WTC11 (cell line): ENCODE results near the gene UAP1L1. TPM values are rescaled to one million over a fixed set of nuclear protein-coding genes. Genes with fewer than 3 reads are reported as not detected.

Experiments
- CBFB ChIP-seq: sonication (generic); formaldehyde crosslinking; IDR thresholded peaks from 2 replicates; pipeline ENCODE4 v1.8.1; 2022; ENCODE audit warnings: mild to moderate bottlenecking, low read depth, missing genetic modification reagents
- CREM ChIP-seq: sonication (generic); formaldehyde crosslinking; IDR thresholded peaks from 2 replicates; pipeline ENCODE4 v1.8.1; 2022; ENCODE audit warnings: mild to moderate bottlenecking, missing genetic modification reagents, moderate library complexity
- ETV6 ChIP-seq: sonication (generic); formaldehyde crosslinking; IDR thresholded peaks from 2 replicates; pipeline ENCODE4 v1.8.1; 2022; ENCODE audit warnings: mild to moderate bottlenecking, missing genetic modification reagents
- FOXJ3 ChIP-seq: sonication (generic); formaldehyde crosslinking; IDR thresholded peaks from 2 replicates; pipeline ENCODE4 v1.9.0; 2021; ENCODE audit warnings: missing genetic modification reagents, mild to moderate bottlenecking, borderline replicate concordance
- FOXK1 ChIP-seq: sonication (generic); formaldehyde crosslinking; IDR thresholded peaks from 2 replicates; pipeline ENCODE4 v1.8.0; 2022; ENCODE audit warnings: mild to moderate bottlenecking, moderate library complexity, missing genetic modification reagents
- FOXP1 ChIP-seq: sonication (generic); formaldehyde crosslinking; IDR thresholded peaks from 2 replicates; pipeline ENCODE4 v1.8.0; 2022; ENCODE audit warnings: missing genetic modification reagents, mild to moderate bottlenecking, moderate library complexity, borderline replicate concordance
- GABPB1 ChIP-seq: sonication (generic); formaldehyde crosslinking; IDR thresholded peaks from 2 replicates; pipeline ENCODE4 v1.8.1; 2023; ENCODE audit warnings: mild to moderate bottlenecking, missing genetic modification reagents
- GTF2I ChIP-seq: fragments of 250-450 bp; sonication (Bioruptor Pico); conservative IDR thresholded peaks from 2 replicates; pipeline ENCODE4 v1.4.0; 2021; ENCODE audit warnings: mild to moderate bottlenecking
- IRF2 ChIP-seq: sonication (generic); formaldehyde crosslinking; IDR thresholded peaks from 2 replicates; pipeline ENCODE4 v1.8.0; 2022; ENCODE audit warnings: low read depth, missing genetic modification reagents, borderline replicate concordance
- MYBL2 ChIP-seq: sonication (generic); formaldehyde crosslinking; IDR thresholded peaks from 2 replicates; pipeline ENCODE4 v1.8.1; 2023; ENCODE audit warnings: mild to moderate bottlenecking, moderate library complexity, missing genetic modification reagents
- NFATC4 ChIP-seq: fragments of 250-450 bp; sonication (Bioruptor Pico); IDR thresholded peaks from 2 replicates; pipeline ENCODE4 v1.9.0; 2021; ENCODE audit warnings: mild to moderate bottlenecking
- PRRX2 ChIP-seq: fragments of 250-450 bp; sonication (Bioruptor Pico); IDR thresholded peaks from 2 replicates; pipeline ENCODE4 v1.8.0; 2021; ENCODE audit warnings: mild to moderate bottlenecking
- SMAD3 ChIP-seq: sonication (generic); formaldehyde crosslinking; IDR thresholded peaks from 2 replicates; pipeline ENCODE4 v1.8.0; 2022; ENCODE audit warnings: missing genetic modification reagents, mild to moderate bottlenecking, borderline replicate concordance
- SOX15 ChIP-seq: fragments of 250-450 bp; sonication (Bioruptor Pico); IDR thresholded peaks from 2 replicates; pipeline ENCODE4 v1.9.0; 2021; ENCODE audit warnings: mild to moderate bottlenecking
- SP1 ChIP-seq: sonication (generic); formaldehyde crosslinking; conservative IDR thresholded peaks from 2 replicates; pipeline ENCODE4 v1.8.1; 2022; ENCODE audit warnings: missing genetic modification reagents
- ZNF138 ChIP-seq: sonication (generic); formaldehyde crosslinking; conservative IDR thresholded peaks from 2 replicates; pipeline ENCODE4 v1.8.1; 2022; ENCODE audit warnings: mild to moderate bottlenecking, moderate library complexity, missing genetic modification reagents
- ZNF219 ChIP-seq: sonication (generic); formaldehyde crosslinking; IDR thresholded peaks from 2 replicates; pipeline ENCODE4 v1.8.0; 2023; ENCODE audit warnings: missing genetic modification reagents, mild to moderate bottlenecking, borderline replicate concordance
- ZNF671 ChIP-seq: fragments of 250-450 bp; sonication (Bioruptor Pico); IDR thresholded peaks from 2 replicates; pipeline ENCODE4 v1.8.0; 2021; ENCODE audit warnings: mild to moderate bottlenecking
- total RNA-seq: library from RNA; stranded (reverse); gene quantifications from 3 replicates; pipeline ENCODE4 v1.2.3, GENCODE V29; 2021
- TF ChIP-seq, protein P1 (sequence below): sonication (generic); formaldehyde crosslinking; IDR thresholded peaks from 2 replicates; pipeline ENCODE4 v1.8.1; 2023; ENCODE audit warnings: mild to moderate bottlenecking, missing genetic modification reagents, moderate library complexity
- TF ChIP-seq, protein P2 (sequence below): sonication (generic); formaldehyde crosslinking; IDR thresholded peaks from 2 replicates; pipeline ENCODE4 v1.8.1; 2022; ENCODE audit warnings: mild to moderate bottlenecking, moderate library complexity, missing genetic modification reagents
- TF ChIP-seq, protein P3 (sequence below): sonication (generic); formaldehyde crosslinking; IDR thresholded peaks from 2 replicates; pipeline ENCODE4 v1.8.1; 2023; ENCODE audit warnings: mild to moderate bottlenecking, moderate library complexity, missing genetic modification reagents
- TF ChIP-seq, protein P4 (sequence below): sonication (generic); formaldehyde crosslinking; IDR thresholded peaks from 2 replicates; pipeline ENCODE4 v1.8.0; 2022; ENCODE audit warnings: mild to moderate bottlenecking, missing genetic modification reagents
- TF ChIP-seq, protein P5 (sequence below): sonication (generic); formaldehyde crosslinking; IDR thresholded peaks from 2 replicates; pipeline ENCODE4 v1.8.0; 2022; ENCODE audit warnings: mild to moderate bottlenecking, missing genetic modification reagents
- TF ChIP-seq, protein P6 (sequence below): fragments of 250-450 bp; sonication (Bioruptor Pico); IDR thresholded peaks from 2 replicates; pipeline ENCODE4 v2.1.2; 2022; ENCODE audit warnings: mild to moderate bottlenecking, moderate library complexity
- TF ChIP-seq, protein P7 (sequence below): fragments of 250-450 bp; sonication (Bioruptor Pico); IDR thresholded peaks from 2 replicates; pipeline ENCODE4 v1.8.0; 2021; ENCODE audit warnings: mild to moderate bottlenecking

Gene UAP1L1
- total RNA-seq, 1 experiment from 2014 or later, result 17.7 TPM

DNA sequence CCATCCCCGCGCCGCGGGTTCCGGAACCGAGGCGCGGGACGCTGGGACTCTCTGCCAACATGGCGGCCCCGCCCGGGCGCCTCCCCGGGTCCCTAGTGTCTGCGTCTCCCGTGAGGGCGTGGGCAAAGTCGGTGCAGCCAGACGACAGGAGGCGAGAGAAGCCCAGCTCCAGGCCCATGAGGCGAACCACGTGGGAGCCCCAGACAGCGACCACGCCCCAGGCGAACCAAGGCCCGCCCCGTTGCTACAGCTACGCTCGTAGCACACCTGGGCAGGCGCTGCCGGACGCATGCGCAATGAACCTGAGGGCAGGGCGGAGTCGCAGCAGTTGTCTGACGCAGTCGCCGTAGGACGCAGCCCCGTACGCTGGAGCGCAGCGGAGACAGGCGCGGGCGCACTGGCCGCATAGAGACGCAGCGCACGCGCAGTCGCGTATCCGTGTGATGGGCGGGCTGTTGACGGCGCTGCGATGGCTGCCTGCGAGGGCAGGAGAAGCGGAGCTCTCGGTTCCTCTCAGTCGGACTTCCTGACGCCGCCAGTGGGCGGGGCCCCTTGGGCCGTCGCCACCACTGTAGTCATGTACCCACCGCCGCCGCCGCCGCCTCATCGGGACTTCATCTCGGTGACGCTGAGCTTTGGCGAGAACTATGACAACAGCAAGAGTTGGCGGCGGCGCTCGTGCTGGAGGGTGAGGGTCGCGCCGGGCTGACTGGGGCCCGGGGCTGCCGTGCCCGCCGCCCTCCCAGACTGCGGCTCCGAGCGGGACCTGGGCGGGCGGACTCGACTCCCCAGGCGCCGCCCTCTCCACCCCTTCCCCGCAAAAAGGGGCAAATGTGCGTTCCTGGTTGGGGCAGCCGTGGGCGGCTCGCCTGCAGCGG, 9.5 kb downstream of the UAP1L1 start, which contains the start of gene MAN1B1 (continued):
- TF ChIP-seq ZNF219 (CRISPR knock-in tag) (no peak), IRF2 (no peak), CREM (CRISPR knock-in tag) (peak; percentile 80; the same call in 1 of the 2 replicates), SP1 (CRISPR knock-in tag) (peak; percentile 85), PRRX2 (CRISPR knock-in tag) (no peak), FOXK1 (CRISPR knock-in tag) (peak; percentile 98), SMAD3 (CRISPR knock-in tag) (0 out of 2 replicates have a peak, but pooled peaks have one; percentile 63), MYBL2 (CRISPR knock-in tag) (0 out of 2 replicates have a peak, but pooled peaks have one; percentile 90), GTF2I (no peak), FOXP1 (0 out of 2 replicates have a peak, but pooled peaks have one; percentile 60), ETV6 (peak; percentile 81), FOXJ3 (CRISPR knock-in tag) (no peak), ZNF671 (CRISPR knock-in tag) (no peak), GABPB1 (CRISPR knock-in tag) (no peak), ZNF138 (CRISPR knock-in tag) (no peak), CBFB (CRISPR knock-in tag) (no peak), NFATC4 (no peak), SOX15 (CRISPR knock-in tag) (no peak)
- TF ChIP-seq, protein P1, sequence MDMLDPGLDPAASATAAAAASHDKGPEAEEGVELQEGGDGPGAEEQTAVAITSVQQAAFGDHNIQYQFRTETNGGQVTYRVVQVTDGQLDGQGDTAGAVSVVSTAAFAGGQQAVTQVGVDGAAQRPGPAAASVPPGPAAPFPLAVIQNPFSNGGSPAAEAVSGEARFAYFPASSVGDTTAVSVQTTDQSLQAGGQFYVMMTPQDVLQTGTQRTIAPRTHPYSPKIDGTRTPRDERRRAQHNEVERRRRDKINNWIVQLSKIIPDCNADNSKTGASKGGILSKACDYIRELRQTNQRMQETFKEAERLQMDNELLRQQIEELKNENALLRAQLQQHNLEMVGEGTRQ, result peak; percentile 90
- TF ChIP-seq, protein P2, sequence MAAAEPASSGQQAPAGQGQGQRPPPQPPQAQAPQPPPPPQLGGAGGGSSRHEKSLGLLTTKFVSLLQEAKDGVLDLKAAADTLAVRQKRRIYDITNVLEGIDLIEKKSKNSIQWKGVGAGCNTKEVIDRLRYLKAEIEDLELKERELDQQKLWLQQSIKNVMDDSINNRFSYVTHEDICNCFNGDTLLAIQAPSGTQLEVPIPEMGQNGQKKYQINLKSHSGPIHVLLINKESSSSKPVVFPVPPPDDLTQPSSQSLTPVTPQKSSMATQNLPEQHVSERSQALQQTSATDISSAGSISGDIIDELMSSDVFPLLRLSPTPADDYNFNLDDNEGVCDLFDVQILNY (CRISPR knock-in tag), result peak; percentile 78; the same call in 1 of the 2 replicates
- TF ChIP-seq, protein P3, sequence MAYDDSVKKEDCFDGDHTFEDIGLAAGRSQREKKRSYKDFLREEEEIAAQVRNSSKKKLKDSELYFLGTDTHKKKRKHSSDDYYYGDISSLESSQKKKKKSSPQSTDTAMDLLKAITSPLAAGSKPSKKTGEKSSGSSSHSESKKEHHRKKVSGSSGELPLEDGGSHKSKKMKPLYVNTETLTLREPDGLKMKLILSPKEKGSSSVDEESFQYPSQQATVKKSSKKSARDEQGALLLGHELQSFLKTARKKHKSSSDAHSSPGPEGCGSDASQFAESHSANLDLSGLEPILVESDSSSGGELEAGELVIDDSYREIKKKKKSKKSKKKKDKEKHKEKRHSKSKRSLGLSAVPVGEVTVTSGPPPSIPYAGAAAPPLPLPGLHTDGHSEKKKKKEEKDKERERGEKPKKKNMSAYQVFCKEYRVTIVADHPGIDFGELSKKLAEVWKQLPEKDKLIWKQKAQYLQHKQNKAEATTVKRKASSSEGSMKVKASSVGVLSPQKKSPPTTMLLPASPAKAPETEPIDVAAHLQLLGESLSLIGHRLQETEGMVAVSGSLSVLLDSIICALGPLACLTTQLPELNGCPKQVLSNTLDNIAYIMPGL (CRISPR knock-in tag), result no peak; the same call in 1 of the 2 replicates
- TF ChIP-seq, protein P4, sequence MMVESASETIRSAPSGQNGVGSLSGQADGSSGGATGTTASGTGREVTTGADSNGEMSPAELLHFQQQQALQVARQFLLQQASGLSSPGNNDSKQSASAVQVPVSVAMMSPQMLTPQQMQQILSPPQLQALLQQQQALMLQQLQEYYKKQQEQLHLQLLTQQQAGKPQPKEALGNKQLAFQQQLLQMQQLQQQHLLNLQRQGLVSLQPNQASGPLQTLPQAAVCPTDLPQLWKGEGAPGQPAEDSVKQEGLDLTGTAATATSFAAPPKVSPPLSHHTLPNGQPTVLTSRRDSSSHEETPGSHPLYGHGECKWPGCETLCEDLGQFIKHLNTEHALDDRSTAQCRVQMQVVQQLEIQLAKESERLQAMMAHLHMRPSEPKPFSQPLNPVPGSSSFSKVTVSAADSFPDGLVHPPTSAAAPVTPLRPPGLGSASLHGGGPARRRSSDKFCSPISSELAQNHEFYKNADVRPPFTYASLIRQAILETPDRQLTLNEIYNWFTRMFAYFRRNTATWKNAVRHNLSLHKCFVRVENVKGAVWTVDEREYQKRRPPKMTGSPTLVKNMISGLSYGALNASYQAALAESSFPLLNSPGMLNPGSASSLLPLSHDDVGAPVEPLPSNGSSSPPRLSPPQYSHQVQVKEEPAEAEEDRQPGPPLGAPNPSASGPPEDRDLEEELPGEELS, result peak; percentile 74; the same call in 1 of the 2 replicates
- TF ChIP-seq, protein P5, sequence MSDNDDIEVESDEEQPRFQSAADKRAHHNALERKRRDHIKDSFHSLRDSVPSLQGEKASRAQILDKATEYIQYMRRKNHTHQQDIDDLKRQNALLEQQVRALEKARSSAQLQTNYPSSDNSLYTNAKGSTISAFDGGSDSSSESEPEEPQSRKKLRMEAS (CRISPR knock-in tag), result peak; percentile 96
- TF ChIP-seq, protein P6, sequence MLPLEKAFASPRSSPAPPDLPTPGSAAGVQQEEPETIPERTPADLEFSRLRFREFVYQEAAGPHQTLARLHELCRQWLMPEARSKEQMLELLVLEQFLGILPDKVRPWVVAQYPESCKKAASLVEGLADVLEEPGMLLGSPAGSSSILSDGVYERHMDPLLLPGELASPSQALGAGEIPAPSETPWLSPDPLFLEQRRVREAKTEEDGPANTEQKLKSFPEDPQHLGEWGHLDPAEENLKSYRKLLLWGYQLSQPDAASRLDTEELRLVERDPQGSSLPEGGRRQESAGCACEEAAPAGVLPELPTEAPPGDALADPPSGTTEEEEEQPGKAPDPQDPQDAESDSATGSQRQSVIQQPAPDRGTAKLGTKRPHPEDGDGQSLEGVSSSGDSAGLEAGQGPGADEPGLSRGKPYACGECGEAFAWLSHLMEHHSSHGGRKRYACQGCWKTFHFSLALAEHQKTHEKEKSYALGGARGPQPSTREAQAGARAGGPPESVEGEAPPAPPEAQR, result no peak
- TF ChIP-seq, protein P7, sequence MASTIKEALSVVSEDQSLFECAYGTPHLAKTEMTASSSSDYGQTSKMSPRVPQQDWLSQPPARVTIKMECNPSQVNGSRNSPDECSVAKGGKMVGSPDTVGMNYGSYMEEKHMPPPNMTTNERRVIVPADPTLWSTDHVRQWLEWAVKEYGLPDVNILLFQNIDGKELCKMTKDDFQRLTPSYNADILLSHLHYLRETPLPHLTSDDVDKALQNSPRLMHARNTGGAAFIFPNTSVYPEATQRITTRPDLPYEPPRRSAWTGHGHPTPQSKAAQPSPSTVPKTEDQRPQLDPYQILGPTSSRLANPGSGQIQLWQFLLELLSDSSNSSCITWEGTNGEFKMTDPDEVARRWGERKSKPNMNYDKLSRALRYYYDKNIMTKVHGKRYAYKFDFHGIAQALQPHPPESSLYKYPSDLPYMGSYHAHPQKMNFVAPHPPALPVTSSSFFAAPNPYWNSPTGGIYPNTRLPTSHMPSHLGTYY (CRISPR knock-in tag), result no peak
